Peyer's patch (tissue), 4 donors: ENCODE measurements around the gene SEC24B.

ENCODE experiments used
- POLR2A ChIP-seq, 2 donors: fragments of 450-650 bp; IDR thresholded peaks; one replicate each; pipeline ENCODE4 v1.5.1; 2017; ENCODE audit warnings: antibody characterized with exemption in 2 of 2, mild to moderate bottlenecking in 2 of 2, moderate library complexity in 2 of 2
- TF ChIP-seq, protein P1 (sequence below), 6 experiments: fragments of 450-650 bp in 4 of 6; fragments of 200-600 bp in 2 of 6; sonication (generic) in 1 of 6; IDR thresholded peaks; one replicate each; pipeline ENCODE4 v1.5.1; 2017 to 2019; ENCODE audit warnings: antibody characterized with exemption in 6 of 6, mild to moderate bottlenecking in 3 of 6, moderate library complexity in 1 of 6

DNA sequence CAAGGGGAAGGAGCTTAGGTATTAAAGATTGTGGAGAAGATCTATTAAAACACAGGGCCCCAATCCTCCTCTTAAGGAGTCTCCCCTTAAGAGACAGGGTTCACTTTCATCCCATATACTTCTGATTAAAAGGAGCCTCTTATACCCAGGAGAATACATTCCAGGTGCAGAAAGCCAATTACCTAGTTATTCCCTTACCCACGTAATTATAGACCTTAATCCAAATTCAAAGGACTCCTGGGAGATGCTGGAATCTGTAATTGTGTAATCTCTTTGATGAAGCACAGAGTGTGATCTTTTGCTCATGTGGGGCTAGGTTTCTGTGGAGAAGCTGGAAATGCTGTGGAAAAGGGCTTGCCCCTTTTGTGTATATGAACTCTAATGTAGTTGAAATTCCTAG is 1.4 kb upstream of the SEC24B start:
- TF ChIP-seq, protein P1, sequence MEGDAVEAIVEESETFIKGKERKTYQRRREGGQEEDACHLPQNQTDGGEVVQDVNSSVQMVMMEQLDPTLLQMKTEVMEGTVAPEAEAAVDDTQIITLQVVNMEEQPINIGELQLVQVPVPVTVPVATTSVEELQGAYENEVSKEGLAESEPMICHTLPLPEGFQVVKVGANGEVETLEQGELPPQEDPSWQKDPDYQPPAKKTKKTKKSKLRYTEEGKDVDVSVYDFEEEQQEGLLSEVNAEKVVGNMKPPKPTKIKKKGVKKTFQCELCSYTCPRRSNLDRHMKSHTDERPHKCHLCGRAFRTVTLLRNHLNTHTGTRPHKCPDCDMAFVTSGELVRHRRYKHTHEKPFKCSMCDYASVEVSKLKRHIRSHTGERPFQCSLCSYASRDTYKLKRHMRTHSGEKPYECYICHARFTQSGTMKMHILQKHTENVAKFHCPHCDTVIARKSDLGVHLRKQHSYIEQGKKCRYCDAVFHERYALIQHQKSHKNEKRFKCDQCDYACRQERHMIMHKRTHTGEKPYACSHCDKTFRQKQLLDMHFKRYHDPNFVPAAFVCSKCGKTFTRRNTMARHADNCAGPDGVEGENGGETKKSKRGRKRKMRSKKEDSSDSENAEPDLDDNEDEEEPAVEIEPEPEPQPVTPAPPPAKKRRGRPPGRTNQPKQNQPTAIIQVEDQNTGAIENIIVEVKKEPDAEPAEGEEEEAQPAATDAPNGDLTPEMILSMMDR (IDR thresholded peaks at IDR 0.05) = no peak
- no peak for TF ChIP-seq POLR2A (IDR thresholded peaks at IDR 0.05)
